Activated T-cell treated with anti-CD3 and anti-CD28 coated beads, Interleukin-2, amount 50 U/mL, for 4 hours (primary cell): ENCODE results near the gene OR2Z1. TPM values are rescaled to one million over a fixed set of nuclear protein-coding genes. Genes with fewer than 3 reads are reported as not detected.
"Not testable (repeated sequence)": the region's sequence is repeated elsewhere in the genome, so short reads cannot be mapped to it uniquely, and the experiment has no call there.

ENCODE experiments used
- ATAC-seq, 2 donors: fragments of 200-7000 bp; cut with Tn5 transposase; one replicate each; pipeline ENCODE4 v1.10.0; 2021
- DNase-seq: peaks from one replicate; pipeline ENCODE4 v3.0.0-alpha.2; 2020
- H3K27me3 Mint-ChIP-seq: one replicate; pipeline ENCODE4 v1.8.0; 2021; ENCODE audit warnings: low read depth, mixed read lengths
- H3K36me3 Mint-ChIP-seq: one replicate; pipeline ENCODE4 v1.8.0; 2022; ENCODE audit warnings: mixed read lengths; ENCODE audit not compliant: insufficient read depth
- H3K4me1 Mint-ChIP-seq: one replicate; pipeline ENCODE4 v1.8.0; 2021; ENCODE audit warnings: low read depth, mixed read lengths
- H3K4me3 Mint-ChIP-seq: one replicate; pipeline ENCODE4 v1.8.0; 2021; ENCODE audit warnings: mild to moderate bottlenecking, moderate library complexity, mixed read lengths
- H3K9me3 Mint-ChIP-seq: one replicate; pipeline ENCODE4 v1.8.0; 2021; ENCODE audit warnings: mixed read lengths
- total RNA-seq, 3 donors: library from RNA; stranded (reverse); gene quantifications; one replicate each; pipeline ENCODE4 v1.2.1, GENCODE V29; 2021

Gene OR2Z1
- total RNA-seq, 3 donors from 2014 or later, result not detected

- no peak for ATAC-seq
- peaks cover 41% of the 10 kb centered on the region for H3K4me1 Mint-ChIP-seq
- no peaks in the 10 kb centered on the region for H3K36me3 Mint-ChIP-seq
- no peaks in the 10 kb centered on the region for H3K9me3 Mint-ChIP-seq
- DNase-seq, result no peak
- no peak overlapping the region for H3K4me3 Mint-ChIP-seq
- peaks cover 10% of the 10 kb centered on the region for H3K27me3 Mint-ChIP-seq
Observed at GRCh38 chr19:8695911-8696310, 25.5 kb upstream of the OR2Z1 start.

GRCh38 chr19:8696993-8697392 lies 24.4 kb upstream of the OR2Z1 start:
- no peaks in the 10 kb centered on the region for H3K9me3 Mint-ChIP-seq
- ATAC-seq, result no peak
- no peak overlapping the region for H3K4me3 Mint-ChIP-seq
- H3K27me3 Mint-ChIP-seq, result peaks cover 7% of the 10 kb centered on the region
- peaks cover 51% of the 10 kb centered on the region for H3K4me1 Mint-ChIP-seq
- H3K36me3 Mint-ChIP-seq, result no peaks in the 10 kb centered on the region
- DNase-seq, result no peak

GRCh38 chr19:8697671-8698432 lies 23.6 kb upstream of the OR2Z1 start:
- Mint-ChIP-seq H3K9me3 (no peaks in the 10 kb centered on the region), H3K4me3 (no peak overlapping the region), H3K27me3 (peaks cover 6% of the 10 kb centered on the region), H3K4me1 (peaks cover 58% of the 10 kb centered on the region), H3K36me3 (no peaks in the 10 kb centered on the region)
- DNase-seq (no peak), ATAC-seq (no peak)

- H3K4me3 Mint-ChIP-seq, result no peak within 1 kb of the TSS
- H3K9me3 Mint-ChIP-seq, result no peaks in the 10 kb centered on the region
- H3K27me3 Mint-ChIP-seq, result peaks cover 6% of the 10 kb centered on the region
- H3K4me1 Mint-ChIP-seq, result peaks cover 64% of the 10 kb centered on the region
- ATAC-seq (no peak), DNase-seq (no peak)
- no peaks in the 10 kb centered on the region for H3K36me3 Mint-ChIP-seq
Observed at GRCh38 chr19:8698433-8699063, 22.9 kb upstream of the OR2Z1 start, which contains the start of gene ACTL9. Gene ACTL9 (minus strand): TSS chr19:8698795. CDS start chr19:8698701, 94 bp downstream.

- Mint-ChIP-seq H3K4me3 (no peak overlapping the region), H3K4me1 (peaks cover 68% of the 10 kb centered on the region), H3K9me3 (no peaks in the 10 kb centered on the region)
Observed at GRCh38 chr19:8699908-8700307, 21.5 kb upstream of the OR2Z1 start.

GRCh38 chr19:8700956-8701355 lies 20.5 kb upstream of the OR2Z1 start:
- Mint-ChIP-seq H3K4me3 (no peak overlapping the region), H3K27me3 (peaks cover under 1% of the 10 kb centered on the region), H3K9me3 (no peaks in the 10 kb centered on the region), H3K36me3 (no peaks in the 10 kb centered on the region), H3K4me1 (peaks cover 73% of the 10 kb centered on the region)
- no peak for ATAC-seq
- DNase-seq, result no peak

More at GRCh38 chr19:8699908-8700307, 21.5 kb upstream of the OR2Z1 start:
- H3K27me3 Mint-ChIP-seq, result peaks cover 6% of the 10 kb centered on the region
- DNase-seq, result no peak
- no peaks in the 10 kb centered on the region for H3K36me3 Mint-ChIP-seq
- ATAC-seq, result no peak

GRCh38 chr19:8702350-8702749 lies 19.1 kb upstream of the OR2Z1 start:
- H3K4me3 Mint-ChIP-seq, result peak overlapping the region; percentile 35
- H3K27me3 Mint-ChIP-seq, result no peaks in the 10 kb centered on the region
- peak; percentile 28 for DNase-seq
- ATAC-seq, result peak; percentile 84 to 93
- H3K36me3 Mint-ChIP-seq, result no peaks in the 10 kb centered on the region
- peaks cover 64% of the 10 kb centered on the region for H3K4me1 Mint-ChIP-seq
- H3K9me3 Mint-ChIP-seq, result no peaks in the 10 kb centered on the region

- no peak for ATAC-seq
- Mint-ChIP-seq H3K4me3 (no peak overlapping the region), H3K36me3 (no peaks in the 10 kb centered on the region), H3K27me3 (no peaks in the 10 kb centered on the region), H3K4me1 (peaks cover 64% of the 10 kb centered on the region), H3K9me3 (no peaks in the 10 kb centered on the region)
- DNase-seq, result no peak
Observed at GRCh38 chr19:8703223-8703622, 18.2 kb upstream of the OR2Z1 start.

- DNase-seq, H3K36me3 Mint-ChIP-seq, H3K9me3 Mint-ChIP-seq, H3K27me3 Mint-ChIP-seq: not testable (repeated sequence)
- Mint-ChIP-seq H3K4me1 (peaks cover 63% of the 10 kb centered on the region), H3K4me3 (peak overlapping the region; percentile 4)
- ATAC-seq, result peak in 1 of 2 donors; percentile 10
Observed at GRCh38 chr19:8705304-8705703, 16.1 kb upstream of the OR2Z1 start.

GRCh38 chr19:8705742-8706141 lies 15.7 kb upstream of the OR2Z1 start:
- H3K9me3 Mint-ChIP-seq, result no peaks in the 10 kb centered on the region
- peak overlapping the region; percentile 4 for H3K4me3 Mint-ChIP-seq
- H3K36me3 Mint-ChIP-seq, result no peaks in the 10 kb centered on the region
- DNase-seq (no peak), ATAC-seq (no peak)
- H3K27me3 Mint-ChIP-seq, result no peaks in the 10 kb centered on the region
- H3K4me1 Mint-ChIP-seq, result peaks cover 58% of the 10 kb centered on the region

- H3K4me3 Mint-ChIP-seq, H3K36me3 Mint-ChIP-seq, ATAC-seq, DNase-seq, H3K27me3 Mint-ChIP-seq: not testable (repeated sequence)
- peaks cover 14% of the 10 kb centered on the region for H3K4me1 Mint-ChIP-seq
- peaks cover 12% of the 10 kb centered on the region for H3K9me3 Mint-ChIP-seq
Observed at GRCh38 chr19:8710337-8710736, 11.1 kb upstream of the OR2Z1 start.

- Mint-ChIP-seq H3K4me1 (no peaks in the 10 kb centered on the region), H3K9me3 (peaks cover 4% of the 10 kb centered on the region), H3K36me3 (no peaks in the 10 kb centered on the region), H3K27me3 (peaks cover 8% of the 10 kb centered on the region), H3K4me3 (no peak overlapping the region)
- no peak for DNase-seq
- no peak for ATAC-seq
Observed at GRCh38 chr19:8722032-8722431, 598 bp downstream of the OR2Z1 start.

- DNase-seq, result no peak
- Mint-ChIP-seq H3K4me1 (no peaks in the 10 kb centered on the region), H3K4me3 (no peak overlapping the region), H3K36me3 (no peaks in the 10 kb centered on the region), H3K9me3 (no peaks in the 10 kb centered on the region), H3K27me3 (peaks cover 8% of the 10 kb centered on the region)
- no peak for ATAC-seq
Observed at GRCh38 chr19:8724276-8724675, 2.8 kb downstream of the OR2Z1 start.

- no peak overlapping the region for H3K4me3 Mint-ChIP-seq
- no peaks in the 10 kb centered on the region for H3K9me3 Mint-ChIP-seq
- ATAC-seq (no peak), DNase-seq (no peak)
- H3K36me3 Mint-ChIP-seq, result no peaks in the 10 kb centered on the region
- no peaks in the 10 kb centered on the region for H3K4me1 Mint-ChIP-seq
- H3K27me3 Mint-ChIP-seq, result peaks cover 2% of the 10 kb centered on the region
Observed at GRCh38 chr19:8731428-8732169, 10.2 kb downstream of the OR2Z1 start.
